ENCODE measurements around the gene IL6R. TPM values are rescaled to one million over a fixed set of nuclear protein-coding genes. Genes with fewer than 3 reads are reported as not detected.
A peak's percentile ranks its signal among the peaks of the same experiment; 100 is the strongest.
"Not testable (repeated sequence)": the region's sequence is repeated elsewhere in the genome, so short reads cannot be mapped to it uniquely, and the experiment has no call there.

IL6R gene
- total RNA-seq, 2 experiments from 2014 or later: 9.1 to 9.3 TPM

DNA sequence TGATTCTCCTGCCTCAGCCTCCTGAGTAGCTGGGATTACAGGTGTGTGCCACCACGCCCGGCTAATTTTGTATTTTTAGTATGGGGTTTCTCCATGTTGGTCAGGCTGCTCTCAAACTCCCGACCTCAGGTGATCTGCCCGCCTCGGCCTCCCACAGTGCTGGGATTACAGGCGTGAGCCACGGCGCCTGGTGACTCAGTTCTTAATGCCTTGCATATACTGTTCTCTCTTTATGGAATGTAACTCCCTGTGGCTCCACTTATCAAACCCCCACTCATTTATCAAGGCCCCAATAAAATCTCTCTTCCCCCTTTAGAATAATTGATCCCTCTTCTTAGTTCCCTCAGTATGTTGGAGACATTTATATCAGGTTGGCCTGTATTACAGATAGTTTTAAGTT, 16.9 kb downstream of the IL6R start:
- CTCF ChIA-PET: interaction anchor here (1.0 kb wide), 1 partner anchor 8 kb away, joined by 3 read pairs; no protein-coding TSS in a partner anchor
- H3K9me3 Mint-ChIP-seq; DNase-seq; H3K27ac Mint-ChIP-seq; H3K36me3 Mint-ChIP-seq (ENCODE audit: low read depth); H3K27me3 Mint-ChIP-seq; H3K4me3 Mint-ChIP-seq; POLR2A ChIA-PET: not testable (repeated sequence)
- H3K4me1 Mint-ChIP-seq: peaks cover 48% of the 10 kb centered on the region

DNA sequence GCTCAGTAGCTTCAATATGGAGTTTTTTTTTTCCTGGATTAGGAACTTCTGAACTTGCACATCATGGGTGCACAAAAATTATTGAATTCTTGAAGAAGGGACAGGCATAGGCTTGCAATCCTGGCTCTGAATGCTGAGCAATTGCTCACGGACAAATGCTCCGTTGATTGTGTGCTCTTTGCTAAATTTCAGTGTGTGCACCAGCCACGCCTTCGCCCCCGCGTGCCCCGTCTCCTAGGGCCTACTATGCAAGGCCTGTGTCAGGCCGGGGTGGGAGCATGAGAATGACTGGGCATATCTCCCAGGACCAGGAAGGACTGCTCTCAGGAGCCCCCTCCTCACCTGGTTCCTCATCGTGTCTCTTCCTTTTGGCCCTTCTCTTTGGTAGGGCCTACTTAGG, 17.4 kb downstream of the IL6R start:
- ChIA-PET CTCF (no interaction called here), POLR2A (no interaction called here)
- Mint-ChIP-seq H3K27me3 (no peaks in the 10 kb centered on the region), H3K9me3 (no peaks in the 10 kb centered on the region), H3K36me3 (ENCODE audit: low read depth) (no peaks in the 10 kb centered on the region), H3K4me1 (peaks cover 48% of the 10 kb centered on the region), H3K4me3 (no peak overlapping the region), H3K27ac (no peak overlapping the region)
- DNase-seq: no peak

DNA sequence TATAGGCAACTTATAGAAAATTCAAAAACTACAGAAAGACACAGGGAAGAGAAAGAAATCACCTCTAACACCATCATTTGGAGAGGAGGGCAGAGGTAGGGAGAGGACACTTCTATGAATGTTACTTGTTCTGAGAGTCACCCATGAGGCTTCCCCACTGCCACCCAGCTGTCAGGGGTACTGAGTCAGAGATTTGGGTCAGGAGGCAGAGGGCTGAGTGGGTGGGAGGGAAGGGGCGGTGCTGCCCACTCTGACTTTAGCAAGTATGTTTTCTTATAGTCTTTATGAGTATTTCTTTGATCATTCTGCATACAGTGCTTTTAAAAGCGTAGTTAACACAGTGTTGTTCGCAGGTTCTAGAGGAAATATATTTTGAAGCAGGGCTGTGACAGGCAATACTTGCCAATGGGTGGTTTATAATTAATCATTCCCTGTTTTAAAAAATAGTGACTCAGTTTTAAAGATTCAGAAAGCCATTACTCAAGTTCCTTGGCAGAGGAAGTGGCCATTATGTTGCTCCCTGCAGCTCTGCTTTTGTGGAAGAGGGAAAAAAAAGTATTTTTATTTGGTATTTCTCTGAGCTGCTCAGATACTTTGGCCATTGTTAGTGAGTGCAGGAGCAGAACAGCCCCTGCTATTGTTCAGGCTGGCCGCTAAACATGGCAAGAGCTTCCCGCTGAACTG, 18.3 kb downstream of the IL6R start:
- Mint-ChIP-seq H3K27me3 (no peaks in the 10 kb centered on the region), H3K9me3 (no peaks in the 10 kb centered on the region), H3K4me3 (no peak overlapping the region), H3K27ac (no peak overlapping the region), H3K4me1 (peaks cover 43% of the 10 kb centered on the region), H3K36me3 (ENCODE audit: low read depth) (no peaks in the 10 kb centered on the region)
- POLR2A ChIA-PET: no interaction called here
- no peak for DNase-seq
- CTCF ChIA-PET: interaction anchor here (0.9 kb wide), 1 partner anchor 12 kb away, joined by 7 read pairs; no protein-coding TSS in a partner anchor

DNA sequence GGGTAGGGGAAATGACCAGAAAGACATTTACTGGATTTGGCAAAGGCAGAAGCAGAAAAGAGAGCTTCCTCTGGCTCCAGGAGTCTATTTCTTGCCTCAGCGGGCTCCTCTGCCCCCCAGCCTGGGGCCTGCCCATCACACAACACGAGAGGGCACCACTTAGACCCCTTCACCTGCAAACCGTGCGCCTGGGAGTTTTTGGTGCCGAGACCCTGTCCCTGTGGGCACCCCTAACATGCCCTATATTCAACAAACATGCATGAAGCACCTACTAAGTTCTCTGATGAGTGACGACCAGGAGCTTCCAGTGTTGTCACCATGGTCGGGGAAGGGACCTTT, 18.8 kb downstream of the IL6R start:
- Mint-ChIP-seq H3K27ac (no peak overlapping the region), H3K9me3 (no peaks in the 10 kb centered on the region), H3K36me3 (ENCODE audit: low read depth) (no peaks in the 10 kb centered on the region), H3K27me3 (no peaks in the 10 kb centered on the region), H3K4me3 (no peak overlapping the region), H3K4me1 (peaks cover 38% of the 10 kb centered on the region)
- POLR2A ChIA-PET: no interaction called here
- no peak for DNase-seq
- CTCF ChIA-PET: interaction anchor here (0.9 kb wide), 1 partner anchor 11 kb away, joined by 7 read pairs; no protein-coding TSS in a partner anchor

DNA sequence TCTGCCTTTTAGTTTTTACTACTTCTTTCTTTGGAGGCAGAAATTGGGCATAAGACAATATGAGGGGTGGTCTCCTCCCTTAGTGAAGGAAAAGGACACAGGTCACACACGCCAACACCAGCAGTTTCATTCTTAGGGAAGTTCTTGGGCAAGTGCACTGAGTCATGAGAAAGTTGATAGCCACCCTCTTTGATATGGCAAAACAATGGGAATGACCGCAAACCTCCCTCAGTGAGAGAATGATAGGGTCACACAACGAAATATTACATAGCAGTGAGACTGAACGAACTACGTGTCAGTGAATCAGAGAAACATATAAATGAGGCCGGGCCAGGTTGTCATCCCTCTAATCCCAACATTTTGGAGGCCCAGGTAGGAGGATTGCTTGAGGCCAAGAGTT, 20.0 kb downstream of the IL6R start:
- Mint-ChIP-seq H3K27me3 (no peaks in the 10 kb centered on the region), H3K27ac (no peak overlapping the region), H3K36me3 (ENCODE audit: low read depth) (no peaks in the 10 kb centered on the region), H3K4me1 (peaks cover 25% of the 10 kb centered on the region), H3K4me3 (no peak overlapping the region), H3K9me3 (no peaks in the 10 kb centered on the region)
- ChIA-PET POLR2A (no interaction called here), CTCF (interaction anchor here (1.0 kb wide), 1 partner anchor 54 kb away, joined by 4 read pairs; no protein-coding TSS in a partner anchor)
- DNase-seq: no peak

DNA sequence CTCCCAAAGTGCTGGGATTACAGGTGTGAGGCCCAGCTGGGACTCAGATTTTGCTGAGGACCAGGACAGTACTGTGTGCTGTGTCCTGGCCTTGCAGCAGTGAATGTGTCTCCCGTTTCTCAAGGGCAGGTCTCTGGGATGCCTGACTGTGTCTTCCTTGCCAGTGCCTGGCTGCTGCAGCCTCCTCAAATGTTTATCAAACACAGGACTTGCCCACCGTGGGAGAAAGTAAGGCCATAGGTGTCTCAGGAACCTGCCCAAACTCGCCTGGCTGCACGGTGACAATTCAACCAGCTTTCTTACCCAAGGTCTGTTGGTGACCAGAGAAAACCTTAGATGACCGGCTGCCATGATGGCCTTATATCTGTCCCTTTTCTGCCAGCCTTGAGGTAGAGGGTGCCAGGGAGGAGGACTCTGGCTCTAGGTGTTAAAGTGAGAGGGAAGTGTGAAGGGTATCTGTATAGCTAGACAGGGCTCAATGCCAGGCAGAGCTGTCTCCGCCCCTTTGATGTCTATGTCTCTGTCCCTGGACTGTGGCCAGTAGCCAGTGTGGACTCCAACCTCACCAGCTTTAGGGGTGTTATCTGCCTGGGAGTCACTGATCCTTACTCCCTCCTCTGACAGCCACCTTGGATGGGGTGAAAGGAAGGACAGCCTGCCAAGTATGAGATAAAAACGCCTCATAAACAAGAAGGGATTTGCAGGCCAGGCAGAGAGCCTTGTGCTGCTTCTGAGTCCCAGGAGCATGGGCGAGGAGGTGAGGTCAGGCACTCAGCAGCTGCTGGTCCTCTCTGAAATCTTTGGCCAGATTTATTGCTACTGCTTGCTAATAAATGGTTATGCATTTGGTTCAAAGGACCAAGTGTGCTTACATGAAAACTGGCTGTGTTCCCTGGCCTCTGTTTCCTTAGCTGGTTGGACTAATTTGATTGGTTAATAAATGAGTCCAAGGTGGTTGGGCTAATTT, 22.3 kb downstream of the IL6R start:
- ChIA-PET CTCF (interaction anchor here (0.5 to 1.6 kb wide), 5 partner anchors 9 to 36 kb away, joined by 3 to 4 read pairs (median 3); no protein-coding TSS in a partner anchor), POLR2A (no interaction called here)
- H3K4me3 Mint-ChIP-seq: no peak overlapping the region
- DNase-seq: no peak
- no peak overlapping the region for H3K27ac Mint-ChIP-seq
- H3K9me3 Mint-ChIP-seq: no peaks in the 10 kb centered on the region
- no peaks in the 10 kb centered on the region for H3K27me3 Mint-ChIP-seq
- peaks cover 21% of the 10 kb centered on the region for H3K4me1 Mint-ChIP-seq
- peaks cover 2% of the 10 kb centered on the region for H3K36me3 Mint-ChIP-seq (ENCODE audit: low read depth)

DNA sequence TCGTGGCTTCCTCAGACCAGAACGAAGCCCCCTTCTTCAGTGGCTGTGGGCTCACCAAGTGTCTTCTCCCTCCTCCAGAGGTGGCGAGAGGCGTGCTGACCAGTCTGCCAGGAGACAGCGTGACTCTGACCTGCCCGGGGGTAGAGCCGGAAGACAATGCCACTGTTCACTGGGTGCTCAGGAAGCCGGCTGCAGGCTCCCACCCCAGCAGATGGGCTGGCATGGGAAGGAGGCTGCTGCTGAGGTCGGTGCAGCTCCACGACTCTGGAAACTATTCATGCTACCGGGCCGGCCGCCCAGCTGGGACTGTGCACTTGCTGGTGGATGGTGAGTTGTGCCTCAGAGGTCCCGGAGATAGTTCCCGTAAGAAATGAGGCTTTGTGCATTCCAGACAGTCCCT, 24.0 kb downstream of the IL6R start:
- ChIA-PET POLR2A (no interaction called here), CTCF (interaction anchor here (0.6 to 2.8 kb wide), 2 partner anchors 13 to 26 kb away, joined by 3 to 8 read pairs; no protein-coding TSS in a partner anchor)
- DNase-seq: no peak
- no peak overlapping the region for H3K4me3 Mint-ChIP-seq
- H3K27me3 Mint-ChIP-seq: no peaks in the 10 kb centered on the region
- peaks cover 29% of the 10 kb centered on the region for H3K4me1 Mint-ChIP-seq
- no peaks in the 10 kb centered on the region for H3K9me3 Mint-ChIP-seq
- H3K27ac Mint-ChIP-seq: no peak overlapping the region
- H3K36me3 Mint-ChIP-seq (ENCODE audit: low read depth): peaks cover 2% of the 10 kb centered on the region

DNA sequence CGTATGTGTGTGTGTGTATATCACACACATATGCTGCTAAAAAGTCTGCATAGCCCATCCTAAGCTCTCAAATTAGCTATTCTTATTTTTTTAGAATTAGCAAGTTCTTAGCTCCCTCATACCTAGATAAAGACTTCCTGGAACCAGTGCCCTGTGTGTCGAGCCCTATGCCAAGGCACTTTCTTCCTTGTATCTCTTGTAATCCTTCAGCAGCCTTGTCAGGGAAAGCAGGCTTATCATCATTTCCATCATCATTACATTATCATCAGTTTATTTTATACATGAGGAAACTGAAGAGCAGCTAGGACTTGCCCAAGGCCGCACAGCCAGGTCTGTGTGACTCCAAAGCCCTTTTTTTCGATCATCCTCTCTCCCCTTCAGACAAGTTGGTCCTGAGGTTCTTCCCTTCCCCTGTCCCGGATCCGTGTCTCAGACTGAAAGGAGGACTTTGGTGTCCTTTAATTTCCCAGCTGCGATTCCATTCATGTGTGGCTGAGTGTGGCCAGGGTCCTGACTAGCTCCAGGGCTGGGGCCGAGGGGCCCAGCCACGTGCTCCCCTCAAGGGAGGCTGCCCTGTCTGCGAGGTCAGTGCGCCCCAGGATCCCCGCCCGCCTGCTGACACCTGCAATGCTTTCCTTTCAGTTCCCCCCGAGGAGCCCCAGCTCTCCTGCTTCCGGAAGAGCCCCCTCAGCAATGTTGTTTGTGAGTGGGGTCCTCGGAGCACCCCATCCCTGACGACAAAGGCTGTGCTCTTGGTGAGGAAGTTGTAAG, 24.9 kb downstream of the IL6R start:
- Mint-ChIP-seq H3K36me3 (ENCODE audit: low read depth) (peaks cover 5% of the 10 kb centered on the region), H3K27me3 (no peaks in the 10 kb centered on the region), H3K4me3 (no peak overlapping the region), H3K4me1 (peaks cover 29% of the 10 kb centered on the region), H3K27ac (no peak overlapping the region), H3K9me3 (no peaks in the 10 kb centered on the region)
- CTCF ChIA-PET: interaction anchor here (0.6 to 2.8 kb wide), 5 partner anchors 8 to 27 kb away, joined by 3 to 8 read pairs (median 4); no protein-coding TSS in a partner anchor
- POLR2A ChIA-PET: no interaction called here
- DNase-seq: no peak

DNA sequence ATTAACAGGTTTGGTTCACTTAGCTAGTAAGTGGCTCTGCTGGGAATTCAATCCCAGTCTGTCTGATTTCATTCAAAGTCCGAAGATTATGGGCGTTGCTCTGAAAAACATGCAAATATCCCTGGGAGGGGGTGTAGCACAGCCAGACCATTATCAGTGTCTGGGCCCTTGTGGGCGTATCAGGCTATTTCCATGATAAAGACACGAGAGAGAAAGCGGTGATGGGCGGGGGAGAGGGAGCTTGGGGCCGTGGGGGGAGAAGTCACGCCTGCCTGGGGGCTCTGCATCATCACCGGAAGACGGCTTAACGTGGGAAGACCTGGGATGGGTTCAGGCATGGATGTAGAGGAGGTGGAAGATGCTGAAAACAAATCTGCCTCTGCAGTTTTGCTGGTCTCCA, 25.8 kb downstream of the IL6R start:
- Mint-ChIP-seq H3K9me3 (no peaks in the 10 kb centered on the region), H3K36me3 (ENCODE audit: low read depth) (peaks cover 5% of the 10 kb centered on the region), H3K4me3 (no peak overlapping the region), H3K4me1 (peaks cover 28% of the 10 kb centered on the region), H3K27ac (no peak overlapping the region), H3K27me3 (no peaks in the 10 kb centered on the region)
- ChIA-PET CTCF (interaction anchor here (0.6 to 2.8 kb wide), 5 partner anchors 14 to 812 kb away, joined by 3 to 8 read pairs (median 4); no protein-coding TSS in a partner anchor), POLR2A (no interaction called here)
- no peak for DNase-seq

DNA sequence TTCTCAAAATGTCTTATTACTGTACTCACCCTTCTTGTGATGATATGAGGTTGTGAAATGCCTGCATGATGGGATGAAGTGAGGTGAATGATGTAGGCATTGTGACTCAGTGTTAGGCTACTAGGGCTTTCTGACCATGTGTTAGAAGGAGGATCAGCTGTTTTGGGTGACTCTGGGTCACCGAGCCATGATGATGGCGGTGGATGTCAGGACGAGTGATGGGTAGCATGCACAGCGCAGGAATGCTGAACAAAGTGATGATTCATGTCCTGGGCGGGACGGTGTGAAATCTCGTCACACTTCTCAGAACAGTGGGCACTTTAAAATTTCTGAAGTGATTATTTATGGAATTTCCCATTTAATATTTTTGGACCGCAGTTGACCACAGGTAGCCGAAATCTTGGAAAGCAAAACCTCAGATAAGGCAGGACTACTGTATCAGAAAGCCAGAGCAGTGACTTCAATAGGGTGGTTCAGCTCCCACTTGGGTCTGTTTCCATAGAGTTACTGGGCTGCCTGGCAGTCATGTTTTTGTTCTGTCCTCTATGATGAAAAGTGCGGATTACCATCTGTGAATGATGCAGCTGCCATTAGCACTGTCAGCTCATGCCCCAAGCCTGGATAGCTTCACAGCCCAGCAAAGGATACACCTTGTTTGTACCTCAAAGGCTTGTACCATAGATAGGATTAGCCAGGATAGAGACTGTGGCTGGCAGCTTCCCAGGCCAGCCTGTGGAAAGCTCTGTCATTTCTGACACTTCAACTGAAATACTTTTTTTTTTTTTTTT, 26.6 kb downstream of the IL6R start:
- H3K4me3 Mint-ChIP-seq: no peak overlapping the region
- no peaks in the 10 kb centered on the region for H3K9me3 Mint-ChIP-seq
- peak overlapping the region; percentile 26 for H3K27ac Mint-ChIP-seq
- DNase-seq: no peak
- CTCF ChIA-PET: interaction anchor here (0.6 to 2.8 kb wide), 6 partner anchors 13 to 238 kb away, joined by 3 to 8 read pairs (median 3); no protein-coding TSS in a partner anchor
- POLR2A ChIA-PET: interaction anchor here (0.7 kb wide), 1 partner anchor 12 kb away, joined by 4 read pairs; no protein-coding TSS in a partner anchor
- peaks cover 23% of the 10 kb centered on the region for H3K4me1 Mint-ChIP-seq
- peaks cover 5% of the 10 kb centered on the region for H3K36me3 Mint-ChIP-seq (ENCODE audit: low read depth)
- no peaks in the 10 kb centered on the region for H3K27me3 Mint-ChIP-seq

DNA sequence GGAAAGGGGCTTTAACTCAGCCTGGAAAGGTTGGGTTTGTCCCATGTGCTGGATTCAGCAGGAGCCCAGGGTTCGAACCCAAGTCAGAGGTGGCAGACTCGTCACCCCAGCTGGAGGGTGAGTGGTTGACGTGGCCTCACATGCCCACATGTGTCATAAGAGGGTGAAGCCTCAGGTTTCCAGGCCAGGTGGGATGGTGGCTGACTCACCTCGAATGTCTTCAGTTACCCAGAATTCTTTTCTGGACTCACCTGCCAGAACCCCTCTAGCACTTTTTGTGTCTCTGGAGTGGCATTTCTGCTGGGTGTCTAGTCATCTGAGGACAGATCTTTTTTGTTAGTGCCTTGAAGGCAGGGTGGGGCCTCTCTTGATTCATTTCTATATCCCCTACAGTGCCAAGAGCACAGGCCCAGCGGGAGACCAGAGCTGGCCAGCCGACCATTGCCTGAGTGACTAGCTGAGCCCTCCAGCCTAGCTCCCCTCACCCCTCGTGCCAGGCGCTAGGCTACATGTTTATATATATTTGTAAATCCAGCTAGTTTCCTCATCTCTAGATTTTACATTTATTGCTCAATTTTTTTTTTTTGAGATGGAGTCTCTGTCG, 28.1 kb downstream of the IL6R start:
- peaks cover 7% of the 10 kb centered on the region for H3K36me3 Mint-ChIP-seq (ENCODE audit: low read depth)
- CTCF ChIA-PET: interaction anchor here (0.6 to 2.3 kb wide), 5 partner anchors 9 to 339 kb away, joined by 4 to 8 read pairs (median 4); no protein-coding TSS in a partner anchor
- H3K27ac Mint-ChIP-seq: peak overlapping the region; percentile 46
- POLR2A ChIA-PET: interaction anchor here (0.7 kb wide), 1 partner anchor 15 kb away, joined by 4 read pairs; no protein-coding TSS in a partner anchor
- no peak for DNase-seq
- no peak overlapping the region for H3K4me3 Mint-ChIP-seq
- H3K9me3 Mint-ChIP-seq: no peaks in the 10 kb centered on the region
- H3K27me3 Mint-ChIP-seq: no peaks in the 10 kb centered on the region
- peaks cover 28% of the 10 kb centered on the region for H3K4me1 Mint-ChIP-seq
